Gastrocnemius medialis (tissue), 4 donors: ENCODE measurements around the gene RPP25. TPM values are rescaled to one million over a fixed set of nuclear protein-coding genes. Genes with fewer than 3 reads are reported as not detected.
A peak's percentile ranks its signal among the peaks of the same experiment; 100 is the strongest.
"Not testable (repeated sequence)": the region's sequence is repeated elsewhere in the genome, so short reads cannot be mapped to it uniquely, and the experiment has no call there.

ENCODE experiments used
- ATAC-seq, 2 donors: fragments of 150-250 bp; one replicate each; pipeline ENCODE4 v1.9.1; 2016
- DNase-seq, 2 donors: peaks; one replicate each; pipeline ENCODE4 v3.0.0-alpha.2; 2019
- H3K27ac ChIP-seq, 4 donors: fragments of 200-600 bp; sonication (generic); 1 replicate in 1 of 4; 2 replicates in 3 of 4; pipeline ENCODE4 v1.5.1; 2016 to 2018; ENCODE audit warnings: mild to moderate bottlenecking in 2 of 4, moderate library complexity in 1 of 4
- H3K27me3 ChIP-seq, 3 donors: fragments of 200-600 bp; sonication (generic) in 2 of 3; 1 replicate in 1 of 3; 2 replicates in 2 of 3; pipeline versions ENCODE4 v1.5.1 to v1.6.0; 2016 to 2019; ENCODE audit warnings: mild to moderate bottlenecking in 1 of 3, moderate library complexity in 1 of 3
- H3K36me3 ChIP-seq, 2 donors: fragments of 200-600 bp; sonication (generic) in 1 of 2; one replicate each; pipeline ENCODE4 v1.5.1; 2017 to 2018
- H3K4me1 ChIP-seq, 2 donors: fragments of 200-600 bp; sonication (generic) in 1 of 2; one replicate each; pipeline ENCODE4 v1.5.1; 2016 to 2017; ENCODE audit warnings: mild to moderate bottlenecking in 2 of 2
- H3K4me3 ChIP-seq, 4 donors: fragments of 200-600 bp; sonication (generic) in 3 of 4; 1 replicate in 1 of 4; 2 replicates in 3 of 4; pipeline ENCODE4 v1.5.1; 2016 to 2019; ENCODE audit warnings: mild to moderate bottlenecking in 2 of 4
- H3K9me3 ChIP-seq, 3 donors: fragments of 200-600 bp; sonication (generic) in 2 of 3; 1 replicate in 1 of 3; 2 replicates in 2 of 3; pipeline ENCODE4 v1.5.1; 2016 to 2019
- CTCF ChIP-seq, 5 experiments: fragments of 450-650 bp in 3 of 5; fragments of 200-600 bp in 2 of 5; sonication (generic) in 2 of 5; IDR thresholded peaks in 4 of 5; conservative IDR thresholded peaks in 1 of 5; 1 replicate in 4 of 5; 2 replicates in 1 of 5; pipeline ENCODE4 v1.5.1; 2016 to 2019; ENCODE audit warnings: antibody characterized with exemption in 5 of 5, mild to moderate bottlenecking in 3 of 5, moderate library complexity in 3 of 5
- POLR2A ChIP-seq, 2 donors: fragments of 450-650 bp; IDR thresholded peaks; one replicate each; pipeline ENCODE4 v1.6.1; 2017; ENCODE audit warnings: antibody characterized with exemption in 2 of 2, mild to moderate bottlenecking in 2 of 2, moderate library complexity in 2 of 2
- in situ Hi-C, 4 donors: fragments of 200-750 bp; cut with MboI; loops; one replicate each; pipeline versions ENCODE4 v1.15.0 to v1.8.0; 2017; ENCODE audit warnings: low sequenced_read_pairs in 4 of 4
- intact Hi-C: fragments of 100-400 bp; cut with DNase I; formaldehyde crosslinking; loops from one replicate; pipeline ENCODE4 v1.15.1; 2023; ENCODE audit warnings: low total_unique reads
- total RNA-seq, 4 donors: library from RNA; depleted of rRNA; stranded (reverse); fragments of >200 nt; gene quantifications; one replicate each; pipeline versions ENCODE4 v1.1.0 to v1.2.3, GENCODE V29; 2016

The RPP25 gene
- total RNA-seq, 4 donors from 2014 or later = 1.0 to 5.1 (median 1.9) TPM

GRCh38 chr15:74937590-74938371 is 18.8 kb downstream of the RPP25 start, which contains the start of gene COX5A:
Gene COX5A (minus strand): TSS chr15:74938073. CDS start chr15:74938014, 59 bp downstream.
- DNase-seq = peak; percentile 92 to 96
- Histone ChIP-seq H3K27me3 (no peaks in the 10 kb centered on the region), H3K9me3 (no peaks in the 10 kb centered on the region), H3K27ac (peak within 1 kb of the TSS; percentile 96 to 100 (median 96)), H3K36me3 (no peaks in the 10 kb centered on the region), H3K4me1 (peaks cover 32 to 35% of the 10 kb centered on the region in 2 donors), H3K4me3 (peak within 1 kb of the TSS; percentile 74 to 93 (median 90))
- TF ChIP-seq CTCF (IDR thresholded peaks at IDR 0.05 in 4 of 5, conservative IDR thresholded peaks at IDR 0.05 in 1 of 5) (peak in 1 of 5 experiments; percentile 17), POLR2A (IDR thresholded peaks at IDR 0.05) (peak; percentile 91 to 93)
- peak; percentile 94 to 95 for ATAC-seq
- in situ Hi-C loops = loop anchor here in 3 of 4 donors (25.0 kb wide), 1 partner anchor 300 kb away; no protein-coding TSS in a partner anchor
- intact Hi-C loops = loop anchor here (1.0 to 5.0 kb wide), 5 partner anchors 19 to 520 kb away; partner anchors contain the start of genes CSK, FAM219B and RPP25

DNA sequence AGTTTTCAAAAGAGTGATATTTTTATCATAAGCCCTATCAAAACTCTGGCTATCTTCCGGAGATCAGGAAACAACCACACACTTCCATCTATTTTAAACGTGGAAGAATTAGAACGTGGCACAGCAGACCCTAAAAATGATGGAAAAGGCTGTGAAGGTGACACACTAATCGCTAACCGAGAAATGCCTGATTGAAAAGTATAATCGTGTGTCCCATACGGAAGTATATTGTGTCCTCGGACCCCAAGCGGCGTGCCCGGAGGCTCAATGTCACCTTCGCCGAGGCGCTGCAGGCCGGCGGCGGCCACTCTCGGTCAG is 19.3 kb downstream of the RPP25 start:
- Histone ChIP-seq H3K36me3 (no peaks in the 10 kb centered on the region), H3K9me3 (no peaks in the 10 kb centered on the region), H3K4me3 (peak overlapping the region; percentile 74 to 93 (median 90)), H3K27me3 (no peaks in the 10 kb centered on the region), H3K4me1 (peaks cover 32 to 35% of the 10 kb centered on the region in 2 donors), H3K27ac (peak overlapping the region; percentile 96 to 100 (median 96))
- TF ChIP-seq POLR2A (IDR thresholded peaks at IDR 0.05) = no peak
- TF ChIP-seq CTCF (IDR thresholded peaks at IDR 0.05 in 4 of 5, conservative IDR thresholded peaks at IDR 0.05 in 1 of 5) = no peak
- intact Hi-C loops (loop anchor here (5.0 kb wide), 2 partner anchors 155 to 520 kb away; partner anchors contain the start of gene CSK), in situ Hi-C loops (loop anchor here in 3 of 4 donors (25.0 kb wide), 1 partner anchor 300 kb away; no protein-coding TSS in a partner anchor)
- ATAC-seq (no peak), DNase-seq (no peak)

- H3K36me3 ChIP-seq, DNase-seq, H3K27me3 ChIP-seq, H3K9me3 ChIP-seq, H3K4me3 ChIP-seq, ATAC-seq: not testable (repeated sequence)
- in situ Hi-C loops (loop anchor here in 3 of 4 donors (25.0 kb wide), 1 partner anchor 298 kb away; no protein-coding TSS in a partner anchor), intact Hi-C loops (loop anchor here (5.0 kb wide), 2 partner anchors 153 to 522 kb away; partner anchors contain the start of gene CSK)
- peak overlapping the region; percentile 96 to 100 (median 96) for H3K27ac ChIP-seq
- peaks cover 32 to 35% of the 10 kb centered on the region in 2 donors for H3K4me1 ChIP-seq
Observed at GRCh38 chr15:74935193-74935592, 21.4 kb downstream of the RPP25 start.

- H3K4me3 ChIP-seq = no peak overlapping the region
- intact Hi-C loops (no loop called here), in situ Hi-C loops (loop anchor here in 3 of 4 donors (25.0 kb wide), 1 partner anchor 296 kb away; no protein-coding TSS in a partner anchor)
- no peaks in the 10 kb centered on the region for H3K9me3 ChIP-seq
- no peak for ATAC-seq
- H3K4me1 ChIP-seq = peaks cover 32 to 35% of the 10 kb centered on the region in 2 donors
- DNase-seq = no peak
- H3K27me3 ChIP-seq = no peaks in the 10 kb centered on the region
- peaks cover 0 to 16% of the 10 kb centered on the region in 2 donors for H3K36me3 ChIP-seq
- no peak overlapping the region for H3K27ac ChIP-seq
- TF ChIP-seq CTCF (IDR thresholded peaks at IDR 0.05 in 4 of 5, conservative IDR thresholded peaks at IDR 0.05 in 1 of 5) = no peak
Observed at GRCh38 chr15:74933573-74933972, 23.0 kb downstream of the RPP25 start.

GRCh38 chr15:74928771-74929198 is 27.8 kb downstream of the RPP25 start:
- no peaks in the 10 kb centered on the region for H3K9me3 ChIP-seq
- H3K4me3 ChIP-seq = no peak overlapping the region
- intact Hi-C loops = no loop called here
- TF ChIP-seq CTCF (IDR thresholded peaks at IDR 0.05 in 4 of 5, conservative IDR thresholded peaks at IDR 0.05 in 1 of 5) (no peak), POLR2A (IDR thresholded peaks at IDR 0.05) (no peak)
- ATAC-seq = no peak
- peaks cover 3 to 4% of the 10 kb centered on the region in 2 donors for H3K4me1 ChIP-seq
- H3K27ac ChIP-seq = no peak overlapping the region
- no peaks in the 10 kb centered on the region for H3K27me3 ChIP-seq
- H3K36me3 ChIP-seq = peaks cover 6 to 58% of the 10 kb centered on the region in 2 donors
- in situ Hi-C loops = loop anchor here in 3 of 4 donors (25.0 kb wide), 1 partner anchor 291 kb away; no protein-coding TSS in a partner anchor
- no peak for DNase-seq
